Neural cell (in vitro differentiated cells): ENCODE results near the gene DCTN4. TPM values are rescaled to one million over a fixed set of nuclear protein-coding genes. Genes with fewer than 3 reads are reported as not detected.

ENCODE experiments used
- H2AFZ ChIP-seq: fragments of 200-600, 300-800 bp; sonication (generic), shearing (Covaris generic); 2 replicates; pipeline ENCODE4 v1.6.0; 2014; ENCODE audit warnings: low read depth, mild to moderate bottlenecking, antibody characterized with exemption, low read length, moderate library complexity
- H3F3A ChIP-seq: fragments of 200-600 bp; shearing (Covaris generic); 2 replicates; pipeline ENCODE4 v1.6.1; 2016; ENCODE audit warnings: mild to moderate bottlenecking, moderate library complexity, mixed read lengths, antibody characterized with exemption, low read length; ENCODE audit not compliant: insufficient read depth, poor library complexity, severe bottlenecking
- H3K27ac ChIP-seq: fragments of 200-600, 300-800 bp; sonication (generic), shearing (Covaris generic); 2 replicates; pipeline ENCODE4 v1.5.1; 2014; ENCODE audit warnings: mild to moderate bottlenecking, low read length, moderate library complexity
- H3K27me3 ChIP-seq: fragments of 300-800, 200-600 bp; sonication (generic), shearing (Covaris generic); 2 replicates; pipeline ENCODE4 v1.6.0; 2014; ENCODE audit warnings: mild to moderate bottlenecking, low read depth, low read length, moderate library complexity; ENCODE audit not compliant: insufficient read depth
- H3K36me3 ChIP-seq: fragments of 300-800, 200-600 bp; sonication (generic), shearing (Covaris generic); 2 replicates; pipeline ENCODE4 v1.5.1; 2014; ENCODE audit warnings: mild to moderate bottlenecking, antibody characterized with exemption, low read length, moderate library complexity; ENCODE audit not compliant: insufficient read depth
- H3K4me2 ChIP-seq: fragments of 300-800, 200-600 bp; sonication (generic), shearing (Covaris generic); 2 replicates; pipeline ENCODE4 v1.6.0; 2014; ENCODE audit warnings: mild to moderate bottlenecking, low read length
- H3K4me3 ChIP-seq: fragments of 300-800, 200-600 bp; sonication (generic), shearing (Covaris generic); 2 replicates; pipeline ENCODE4 v1.5.1; 2014; ENCODE audit warnings: mild to moderate bottlenecking, low read length, moderate library complexity
- H3K79me2 ChIP-seq: fragments of 200-600 bp; shearing (Covaris generic); replicated peaks from 2 replicates; pipeline ENCODE4 v1.6.0; 2014; ENCODE audit warnings: mild to moderate bottlenecking, low read length, moderate library complexity; ENCODE audit not compliant: insufficient read depth
- H3K9ac ChIP-seq: fragments of 300-800, 200-600 bp; sonication (generic), shearing (Covaris generic); 2 replicates; pipeline ENCODE4 v1.6.1; 2016; ENCODE audit warnings: mild to moderate bottlenecking, low read length, mixed read lengths
- H3K9me2 ChIP-seq: fragments of 200-600 bp; shearing (Covaris generic); 2 replicates; pipeline ENCODE4 v1.6.1; 2016; ENCODE audit warnings: mild to moderate bottlenecking, low read length, mixed read lengths; ENCODE audit not compliant: insufficient read depth
- H3K9me3 ChIP-seq: fragments of 200-600, 300-800 bp; sonication (generic), shearing (Covaris generic); 2 replicates; pipeline ENCODE4 v1.6.1; 2016; ENCODE audit warnings: mild to moderate bottlenecking, mixed run types, low read length, moderate library complexity, mixed read lengths
- H4K20me1 ChIP-seq: fragments of 200-600 bp; shearing (Covaris generic); 2 replicates; pipeline ENCODE4 v1.6.1; 2016; ENCODE audit warnings: mild to moderate bottlenecking, mixed run types; ENCODE audit not compliant: insufficient read depth
- EP300 ChIP-seq: fragments of 450-650 bp; conservative IDR thresholded peaks from 2 replicates; pipeline ENCODE4 v1.6.1; 2014; ENCODE audit warnings: antibody characterized with exemption, mild to moderate bottlenecking, moderate library complexity; ENCODE audit not compliant: poor library complexity, severe bottlenecking
- EZH2 ChIP-seq: fragments of 200-600, 300-800 bp; shearing (Covaris generic), sonication (generic); IDR thresholded peaks from 2 replicates; pipeline ENCODE4 v1.6.1; 2014; ENCODE audit warnings: antibody characterized with exemption, low read length, borderline replicate concordance, mild to moderate bottlenecking; ENCODE audit not compliant: insufficient read depth, poor library complexity, severe bottlenecking
- MXI1 ChIP-seq: fragments of 450-650 bp; conservative IDR thresholded peaks from 2 replicates; pipeline ENCODE4 v1.6.1; 2014; ENCODE audit warnings: antibody characterized with exemption, mild to moderate bottlenecking; ENCODE audit not compliant: poor library complexity, severe bottlenecking
- POLR2AphosphoS5 ChIP-seq: IDR thresholded peaks from 2 replicates; pipeline ENCODE4 v1.6.1; 2012
- RAD21 ChIP-seq: fragments of 450-650 bp; conservative IDR thresholded peaks from 2 replicates; pipeline ENCODE4 v1.6.1; 2014; ENCODE audit warnings: antibody characterized with exemption, mild to moderate bottlenecking, moderate library complexity
- SMC3 ChIP-seq: fragments of 450-650 bp; conservative IDR thresholded peaks from 2 replicates; pipeline ENCODE4 v1.6.1; 2014; ENCODE audit warnings: antibody characterized with exemption, mild to moderate bottlenecking, moderate library complexity; ENCODE audit not compliant: poor library complexity
- TAF1 ChIP-seq: IDR thresholded peaks from 2 replicates; pipeline ENCODE4 v1.6.1; 2012; ENCODE audit warnings: low read depth
- polyA plus RNA-seq: library from polyadenylated mRNA; depleted of rRNA; stranded (reverse); fragments of >200 nt; gene quantifications from 2 replicates; pipeline ENCODE4 v1.2.3, GENCODE V29; 2014
- TF ChIP-seq, protein P1 (sequence below): IDR thresholded peaks from 2 replicates; pipeline ENCODE4 v1.6.1; 2012; ENCODE audit warnings: borderline replicate concordance
- TF ChIP-seq, protein P2 (sequence below): fragments of 450-650 bp; IDR thresholded peaks from 2 replicates; pipeline ENCODE4 v1.5.1; 2014; ENCODE audit warnings: antibody characterized with exemption, mild to moderate bottlenecking, moderate library complexity; ENCODE audit not compliant: poor library complexity, severe bottlenecking

DCTN4 gene
- polyA plus RNA-seq, 1 donor from 2014 or later, result 117 TPM

DNA sequence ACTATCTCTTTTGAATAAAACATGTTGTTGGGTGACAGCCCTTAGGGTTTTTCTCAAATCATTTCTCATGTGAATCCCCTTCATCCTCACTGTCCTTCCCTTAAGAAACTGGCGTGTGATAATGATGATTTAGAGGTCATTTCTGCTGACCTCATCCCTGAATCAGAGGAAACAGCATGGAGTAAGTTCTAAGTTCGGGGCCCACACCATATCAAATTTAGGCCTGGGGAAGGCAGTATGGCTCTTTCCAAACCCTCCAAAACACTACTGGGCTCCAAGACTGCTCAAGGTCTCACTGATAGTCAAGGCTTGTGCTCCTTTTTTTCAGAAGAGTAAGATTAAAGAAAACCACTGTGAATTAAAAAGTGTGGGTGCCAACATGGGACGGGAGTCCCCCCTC is 18.9 kb upstream of the DCTN4 start:
- Histone ChIP-seq H2AFZ (no peak overlapping the region), H3K4me3 (no peak overlapping the region), H3K36me3 (no peaks in the 10 kb centered on the region), H3K4me2 (no peak overlapping the region), H3K79me2 (no peaks in the 10 kb centered on the region), H3K9me3 (no peaks in the 10 kb centered on the region), H3K9ac (no peak overlapping the region), H3F3A (no peaks in the 10 kb centered on the region), H3K27me3 (peaks cover 7% of the 10 kb centered on the region), H3K9me2 (no peaks in the 10 kb centered on the region), H4K20me1 (no peaks in the 10 kb centered on the region), H3K27ac (no peak overlapping the region)
- TF ChIP-seq EZH2 (no peak), MXI1 (no peak), POLR2AphosphoS5 (no peak), RAD21 (no peak), TAF1 (no peak), SMC3 (no peak), EP300 (no peak)
- TF ChIP-seq, protein P1, sequence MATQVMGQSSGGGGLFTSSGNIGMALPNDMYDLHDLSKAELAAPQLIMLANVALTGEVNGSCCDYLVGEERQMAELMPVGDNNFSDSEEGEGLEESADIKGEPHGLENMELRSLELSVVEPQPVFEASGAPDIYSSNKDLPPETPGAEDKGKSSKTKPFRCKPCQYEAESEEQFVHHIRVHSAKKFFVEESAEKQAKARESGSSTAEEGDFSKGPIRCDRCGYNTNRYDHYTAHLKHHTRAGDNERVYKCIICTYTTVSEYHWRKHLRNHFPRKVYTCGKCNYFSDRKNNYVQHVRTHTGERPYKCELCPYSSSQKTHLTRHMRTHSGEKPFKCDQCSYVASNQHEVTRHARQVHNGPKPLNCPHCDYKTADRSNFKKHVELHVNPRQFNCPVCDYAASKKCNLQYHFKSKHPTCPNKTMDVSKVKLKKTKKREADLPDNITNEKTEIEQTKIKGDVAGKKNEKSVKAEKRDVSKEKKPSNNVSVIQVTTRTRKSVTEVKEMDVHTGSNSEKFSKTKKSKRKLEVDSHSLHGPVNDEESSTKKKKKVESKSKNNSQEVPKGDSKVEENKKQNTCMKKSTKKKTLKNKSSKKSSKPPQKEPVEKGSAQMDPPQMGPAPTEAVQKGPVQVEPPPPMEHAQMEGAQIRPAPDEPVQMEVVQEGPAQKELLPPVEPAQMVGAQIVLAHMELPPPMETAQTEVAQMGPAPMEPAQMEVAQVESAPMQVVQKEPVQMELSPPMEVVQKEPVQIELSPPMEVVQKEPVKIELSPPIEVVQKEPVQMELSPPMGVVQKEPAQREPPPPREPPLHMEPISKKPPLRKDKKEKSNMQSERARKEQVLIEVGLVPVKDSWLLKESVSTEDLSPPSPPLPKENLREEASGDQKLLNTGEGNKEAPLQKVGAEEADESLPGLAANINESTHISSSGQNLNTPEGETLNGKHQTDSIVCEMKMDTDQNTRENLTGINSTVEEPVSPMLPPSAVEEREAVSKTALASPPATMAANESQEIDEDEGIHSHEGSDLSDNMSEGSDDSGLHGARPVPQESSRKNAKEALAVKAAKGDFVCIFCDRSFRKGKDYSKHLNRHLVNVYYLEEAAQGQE, result no peak
- TF ChIP-seq, protein P2, sequence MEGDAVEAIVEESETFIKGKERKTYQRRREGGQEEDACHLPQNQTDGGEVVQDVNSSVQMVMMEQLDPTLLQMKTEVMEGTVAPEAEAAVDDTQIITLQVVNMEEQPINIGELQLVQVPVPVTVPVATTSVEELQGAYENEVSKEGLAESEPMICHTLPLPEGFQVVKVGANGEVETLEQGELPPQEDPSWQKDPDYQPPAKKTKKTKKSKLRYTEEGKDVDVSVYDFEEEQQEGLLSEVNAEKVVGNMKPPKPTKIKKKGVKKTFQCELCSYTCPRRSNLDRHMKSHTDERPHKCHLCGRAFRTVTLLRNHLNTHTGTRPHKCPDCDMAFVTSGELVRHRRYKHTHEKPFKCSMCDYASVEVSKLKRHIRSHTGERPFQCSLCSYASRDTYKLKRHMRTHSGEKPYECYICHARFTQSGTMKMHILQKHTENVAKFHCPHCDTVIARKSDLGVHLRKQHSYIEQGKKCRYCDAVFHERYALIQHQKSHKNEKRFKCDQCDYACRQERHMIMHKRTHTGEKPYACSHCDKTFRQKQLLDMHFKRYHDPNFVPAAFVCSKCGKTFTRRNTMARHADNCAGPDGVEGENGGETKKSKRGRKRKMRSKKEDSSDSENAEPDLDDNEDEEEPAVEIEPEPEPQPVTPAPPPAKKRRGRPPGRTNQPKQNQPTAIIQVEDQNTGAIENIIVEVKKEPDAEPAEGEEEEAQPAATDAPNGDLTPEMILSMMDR, result no peak

DNA sequence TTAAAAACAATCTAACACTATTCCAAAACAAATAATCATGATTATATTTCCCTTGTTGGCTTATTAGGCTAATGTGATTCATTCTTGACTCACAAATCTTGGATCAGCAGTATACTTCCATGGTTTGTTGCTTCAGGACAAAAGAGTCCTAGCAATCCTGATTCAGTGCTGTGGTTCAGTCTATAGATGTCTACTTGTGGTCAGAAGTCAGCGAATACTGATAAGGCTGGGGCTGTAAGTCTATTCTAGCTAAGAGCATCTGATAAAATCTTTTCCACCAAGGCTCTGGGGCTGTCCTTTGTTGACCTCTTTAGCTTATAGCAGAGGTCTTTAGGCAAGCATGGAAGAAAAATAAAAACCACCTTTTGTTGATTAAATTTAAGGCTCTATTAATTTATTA is 15.3 kb upstream of the DCTN4 start:
- H4K20me1 ChIP-seq, result no peaks in the 10 kb centered on the region
- H3K79me2 ChIP-seq, result no peaks in the 10 kb centered on the region
- no peak overlapping the region for H3K9ac ChIP-seq
- TF ChIP-seq SMC3, result no peak
- no peaks in the 10 kb centered on the region for H3K9me3 ChIP-seq
- no peak overlapping the region for H3K27ac ChIP-seq
- no peak overlapping the region for H3K4me2 ChIP-seq
- H3K27me3 ChIP-seq, result peaks cover 7% of the 10 kb centered on the region
- no peak overlapping the region for H2AFZ ChIP-seq
- H3K9me2 ChIP-seq, result no peaks in the 10 kb centered on the region
- H3F3A ChIP-seq, result no peaks in the 10 kb centered on the region
- no peaks in the 10 kb centered on the region for H3K36me3 ChIP-seq
- H3K4me3 ChIP-seq, result no peak overlapping the region
